K562 treated with DMSO at 1 percent for 4 hours (cell line): ENCODE results near the gene SEC14L2. TPM values are rescaled to one million over a fixed set of nuclear protein-coding genes. Genes with fewer than 3 reads are reported as not detected.

ENCODE experiments used
- total RNA-seq: library from RNA; unstranded; fragments of 300-600 nt; gene quantifications from 2 replicates; pipeline ENCODE4 v1.2.3, GENCODE V29; 2022; ENCODE audit not compliant: insufficient read depth

The SEC14L2 gene
- 0.21 TPM in 1 of 2 replicates, not detected in the other for total RNA-seq

GRCh38 chr22:30396871-30397655 lies at the start of gene SEC14L2:
Gene SEC14L2 (plus strand): TSS chr22:30397018. CDS start chr22:30397117, 99 bp downstream.

GRCh38 chr22:30356449-30357235 lies 40.2 kb upstream of the SEC14L2 start, which contains the start of the genes CCDC157 and SF3A1:
Gene CCDC157 (plus strand): TSS chr22:30357007. CDS start chr22:30366001, 8,994 bp downstream.
Gene SF3A1 (minus strand): TSS chr22:30356894. CDS start chr22:30356792, 102 bp downstream.

DNA sequence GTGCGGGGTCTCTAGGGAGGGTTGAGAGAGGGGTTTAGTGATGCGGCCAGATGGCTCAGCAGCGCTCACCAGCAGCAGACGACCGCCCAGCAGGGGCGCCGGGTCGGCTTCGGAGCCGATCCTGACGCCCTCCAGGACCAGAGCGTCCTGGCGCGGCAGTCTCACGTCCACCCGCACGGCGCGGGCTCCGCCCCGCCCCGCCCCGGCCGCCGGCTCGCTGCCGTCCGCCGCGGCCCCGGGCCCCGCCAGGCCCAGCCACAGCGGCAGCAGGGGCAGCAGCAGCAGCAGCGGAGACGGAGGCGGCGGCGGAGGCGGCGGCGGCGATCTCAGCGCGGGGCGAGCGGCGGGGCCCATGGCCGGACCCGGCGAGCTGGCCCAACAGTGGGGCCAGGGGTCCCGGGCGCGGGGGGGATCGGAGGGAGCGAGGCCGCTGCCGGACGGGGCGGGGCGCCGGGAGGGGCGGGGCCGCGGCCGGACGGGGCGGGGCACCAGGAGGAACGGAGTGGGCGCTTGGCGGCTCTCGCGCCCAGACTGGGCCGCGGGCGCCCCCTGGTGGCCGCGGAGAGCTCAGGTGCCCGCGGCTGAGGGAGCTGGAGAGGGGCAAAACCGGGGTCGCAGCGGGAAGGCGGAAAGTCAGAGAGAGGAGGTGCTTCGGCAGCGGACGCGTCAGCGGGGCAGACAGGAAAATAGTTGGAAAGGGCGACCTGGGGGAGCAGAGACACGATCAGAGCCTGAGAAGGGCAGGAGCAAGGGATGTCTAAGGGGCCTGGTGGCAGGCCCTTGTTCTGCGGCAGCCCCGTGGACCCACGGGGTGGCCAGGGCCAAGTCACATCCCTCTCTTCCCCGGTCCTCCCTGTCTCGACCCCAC lies 9.6 kb upstream of the SEC14L2 start, which contains the start of gene RNF215:
Gene RNF215, minus strand, starts transcription at position 452 of the 868 bp plus-strand sequence. Its CDS starts 98 bp downstream, at position 354.

DNA sequence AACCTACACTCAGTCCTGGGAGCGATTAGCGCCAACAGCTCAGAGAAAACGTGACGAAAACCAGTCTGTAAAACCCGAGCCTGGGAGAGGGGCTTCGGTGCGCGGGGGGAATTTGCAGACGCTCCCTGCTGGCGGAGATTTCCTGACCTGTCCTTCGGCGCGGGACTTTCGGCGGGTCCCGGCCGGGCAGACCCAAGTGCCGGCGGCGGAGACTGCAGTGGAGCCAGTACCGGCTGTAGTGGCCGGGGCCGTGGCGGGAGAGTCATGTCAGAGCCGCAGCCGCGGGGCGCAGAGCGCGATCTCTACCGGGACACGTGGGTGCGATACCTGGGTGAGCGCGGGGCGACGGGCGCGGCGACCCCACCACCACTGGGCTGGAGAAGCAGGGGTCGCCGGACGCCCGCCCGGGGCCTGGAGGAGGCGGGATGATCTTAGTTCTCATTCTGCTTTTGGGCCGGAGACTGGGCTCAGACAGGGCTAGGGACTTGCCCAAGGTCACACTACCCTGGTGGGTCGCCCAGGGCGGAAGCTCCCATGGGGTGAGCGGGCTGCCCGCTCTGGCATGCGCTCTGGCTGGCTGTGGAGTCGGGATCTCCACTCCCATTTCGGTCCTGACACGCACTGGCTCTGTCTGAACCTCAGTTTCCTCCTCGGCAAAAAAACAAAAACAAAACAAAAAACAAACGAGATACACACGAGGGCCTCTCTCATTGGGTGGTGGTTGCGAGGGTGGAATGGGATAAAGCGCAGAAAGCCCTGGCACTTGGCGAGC lies 29.0 kb downstream of the SEC14L2 start, which contains the start of gene MTFP1:
Gene MTFP1, plus strand, starts transcription at position 153 of the 772 bp plus-strand sequence. Its CDS starts 112 bp downstream, at position 265.

DNA sequence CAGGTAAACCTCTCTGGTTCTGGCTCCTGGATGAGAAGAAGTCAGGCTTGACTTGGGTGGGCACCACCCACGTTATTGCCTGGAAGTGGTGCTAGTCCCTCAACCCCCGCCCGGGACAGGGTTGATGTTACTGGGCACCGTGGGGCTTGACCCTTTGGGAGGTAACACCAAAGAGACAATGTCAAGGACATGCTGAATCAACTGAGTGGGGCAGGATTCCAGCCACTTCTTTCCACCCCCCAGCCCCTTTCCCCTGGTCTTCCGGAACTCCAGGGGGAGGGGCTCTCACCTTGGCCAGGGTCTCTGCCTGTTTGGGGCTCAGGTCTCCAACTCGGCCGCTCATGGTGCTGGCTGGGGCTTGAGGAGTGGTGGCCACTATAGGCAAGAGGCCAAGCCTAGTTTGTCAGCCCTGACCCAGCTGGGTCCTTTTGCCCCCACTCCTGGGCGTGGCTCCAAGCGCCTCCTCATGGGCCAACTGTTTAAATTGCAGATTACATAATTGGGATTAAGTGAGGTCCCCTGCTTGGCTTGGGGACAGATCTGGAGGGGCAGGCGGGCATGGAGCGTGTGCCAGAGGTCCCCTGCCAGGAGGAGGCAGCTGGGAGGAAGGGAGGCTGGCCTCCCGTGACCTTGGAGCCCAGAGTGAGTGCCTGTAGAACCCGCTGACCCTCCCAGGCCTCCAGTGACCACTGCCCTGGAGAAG lies 74.9 kb downstream of the SEC14L2 start, which contains the start of gene SEC14L3:
Gene SEC14L3, minus strand, starts transcription at position 402 of the 703 bp plus-strand sequence. Its CDS starts 59 bp downstream, at position 343.

Other genes starting within 250 kb of the SEC14L2 start
- gene LIF, start 150.3 kb upstream of the SEC14L2 start, total RNA-seq = not detected in 2 replicates
- not detected in 2 replicates for gene OSM, start 130.2 kb upstream of the SEC14L2 start, total RNA-seq
- gene CASTOR1, start 107.5 kb upstream of the SEC14L2 start, total RNA-seq = 1.7 TPM in 1 of 2 replicates, not detected in the other
- gene TBC1D10A, start 70.1 kb upstream of the SEC14L2 start, total RNA-seq = 13.3 and 13.4 TPM in 2 replicates
- 48.0 and 54.1 TPM in 2 replicates for gene SF3A1, start 40.1 kb upstream of the SEC14L2 start, total RNA-seq
- gene CCDC157, start 40.0 kb upstream of the SEC14L2 start, total RNA-seq = 3.6 and 4.1 TPM in 2 replicates
- 2.5 and 5.4 TPM in 2 replicates for gene RNF215, start 9.6 kb upstream of the SEC14L2 start, total RNA-seq
- 30.3 and 32.4 TPM in 2 replicates for gene MTFP1, start 28.8 kb downstream of the SEC14L2 start, total RNA-seq
- not detected in 2 replicates for gene SEC14L3, start 75.0 kb downstream of the SEC14L2 start, total RNA-seq
- not detected in 2 replicates for gene SEC14L4, start 108.7 kb downstream of the SEC14L2 start, total RNA-seq
- gene SEC14L6, start 149.7 kb downstream of the SEC14L2 start, total RNA-seq = 0.22 and 0.35 TPM in 2 replicates
- 4.2 and 6.0 TPM in 2 replicates for gene GAL3ST1, start 177.6 kb downstream of the SEC14L2 start, total RNA-seq
- 37.5 and 40.5 TPM in 2 replicates for gene PES1, start 194.9 kb downstream of the SEC14L2 start, total RNA-seq
- 4.8 and 4.9 TPM in 2 replicates for gene TCN2, start 210.2 kb downstream of the SEC14L2 start, total RNA-seq
- 2.2 and 3.1 TPM in 2 replicates for gene SLC35E4, start 238.8 kb downstream of the SEC14L2 start, total RNA-seq